Mucosa of rectum (tissue), 2 donors: ENCODE data around the gene LAMC3.

Source experiments
- H3K27ac ChIP-seq, 2 donors: one replicate each; pipeline ENCODE4 v1.7.0; 2013; ENCODE audit warnings: inconsistent platforms in 2 of 2, low read depth in 2 of 2, low read length in 2 of 2
- H3K27me3 ChIP-seq, 2 donors: one replicate each; pipeline ENCODE4 v1.7.0; 2013; ENCODE audit warnings: low read length in 2 of 2; ENCODE audit not compliant: control insufficient read depth in 2 of 2, insufficient read depth in 2 of 2
- H3K36me3 ChIP-seq, 2 donors: one replicate each; pipeline ENCODE4 v1.7.0; 2013; ENCODE audit warnings: low read length in 2 of 2; ENCODE audit not compliant: control insufficient read depth in 2 of 2, insufficient read depth in 2 of 2
- H3K4me1 ChIP-seq, 2 donors: one replicate each; pipeline ENCODE4 v1.7.0; 2013; ENCODE audit warnings: low read length in 2 of 2, mild to moderate bottlenecking in 1 of 2; ENCODE audit not compliant: control insufficient read depth in 2 of 2, insufficient read depth in 2 of 2
- H3K4me3 ChIP-seq, 2 donors: one replicate each; pipeline ENCODE4 v1.7.0; 2013; ENCODE audit warnings: low read length in 2 of 2
- H3K9ac ChIP-seq, 2 donors: one replicate each; pipeline ENCODE4 v1.7.0; 2013; ENCODE audit warnings: low read length in 2 of 2, low read depth in 1 of 2, mild to moderate bottlenecking in 1 of 2
- H3K9me3 ChIP-seq, 2 donors: one replicate each; pipeline ENCODE4 v1.7.0; 2013; ENCODE audit warnings: low read length in 2 of 2; ENCODE audit not compliant: control insufficient read depth in 2 of 2
- donor health status: healthy.
- donor health status: Normal muscosa, but diverticular disease.

LAMC3 gene

GRCh38 chr9:131090025-131090787 lies 81.2 kb downstream of the LAMC3 start:
- H3K27ac ChIP-seq = no peak overlapping the region
- H3K4me3 ChIP-seq = no peak overlapping the region
- no peak overlapping the region for H3K9ac ChIP-seq
- H3K9me3 ChIP-seq = no peaks in the 10 kb centered on the region
- H3K27me3 ChIP-seq = peaks cover 5 to 11% of the 10 kb centered on the region in 2 donors
- H3K4me1 ChIP-seq = no peaks in the 10 kb centered on the region
- H3K36me3 ChIP-seq = no peaks in the 10 kb centered on the region

- Histone ChIP-seq H3K9ac (no peak overlapping the region), H3K27me3 (peaks cover 11 to 17% of the 10 kb centered on the region in 2 donors), H3K27ac (no peak overlapping the region), H3K4me3 (no peak overlapping the region), H3K36me3 (no peaks in the 10 kb centered on the region), H3K4me1 (no peaks in the 10 kb centered on the region), H3K9me3 (no peaks in the 10 kb centered on the region)
These were observed 82.5 kb downstream of the LAMC3 start for GRCh38 chr9:131091352-131091992.

GRCh38 chr9:131092030-131092429 lies 83.1 kb downstream of the LAMC3 start:
- Histone ChIP-seq H3K36me3 (no peaks in the 10 kb centered on the region), H3K9ac (no peak overlapping the region), H3K27ac (no peak overlapping the region), H3K9me3 (no peaks in the 10 kb centered on the region), H3K4me3 (no peak overlapping the region), H3K27me3 (peaks cover 11 to 18% of the 10 kb centered on the region in 2 donors), H3K4me1 (peaks cover 0 to 2% of the 10 kb centered on the region in 2 donors)

- Histone ChIP-seq H3K9me3 (no peaks in the 10 kb centered on the region), H3K4me3 (no peak overlapping the region), H3K36me3 (no peaks in the 10 kb centered on the region), H3K27me3 (peaks cover 11 to 24% of the 10 kb centered on the region in 2 donors), H3K9ac (no peak overlapping the region), H3K27ac (no peak overlapping the region), H3K4me1 (peaks cover 0 to 2% of the 10 kb centered on the region in 2 donors)
These were observed 83.8 kb downstream of the LAMC3 start for GRCh38 chr9:131092548-131093440.

GRCh38 chr9:131094015-131094414 lies 85.0 kb downstream of the LAMC3 start:
- Histone ChIP-seq H3K9me3 (no peaks in the 10 kb centered on the region), H3K36me3 (no peaks in the 10 kb centered on the region), H3K4me1 (peaks cover 0 to 2% of the 10 kb centered on the region in 2 donors), H3K27ac (no peak overlapping the region), H3K4me3 (no peak overlapping the region), H3K27me3 (peaks cover 11 to 27% of the 10 kb centered on the region in 2 donors), H3K9ac (no peak overlapping the region)

GRCh38 chr9:131094622-131095021 lies 85.6 kb downstream of the LAMC3 start:
- Histone ChIP-seq H3K4me3 (no peak overlapping the region), H3K4me1 (peaks cover 0 to 2% of the 10 kb centered on the region in 2 donors), H3K9me3 (no peaks in the 10 kb centered on the region), H3K27me3 (peaks cover 11 to 27% of the 10 kb centered on the region in 2 donors), H3K27ac (no peak overlapping the region), H3K36me3 (no peaks in the 10 kb centered on the region), H3K9ac (no peak overlapping the region)

GRCh38 chr9:131095666-131096268 lies 86.8 kb downstream of the LAMC3 start:
- H3K4me1 ChIP-seq = peaks cover 0 to 2% of the 10 kb centered on the region in 2 donors
- no peak overlapping the region for H3K27ac ChIP-seq
- H3K9ac ChIP-seq = no peak overlapping the region
- peaks cover 11 to 27% of the 10 kb centered on the region in 2 donors for H3K27me3 ChIP-seq
- H3K4me3 ChIP-seq = peak overlapping the region in 1 of 2 donors; percentile 15
- H3K9me3 ChIP-seq = no peaks in the 10 kb centered on the region
- no peaks in the 10 kb centered on the region for H3K36me3 ChIP-seq

GRCh38 chr9:131096269-131097125 lies 87.5 kb downstream of the LAMC3 start, which contains the start of gene AIF1L:
Gene AIF1L, plus strand, starts transcription at chr9:131096531. Its CDS starts 99 bp downstream, at chr9:131096630.
- Histone ChIP-seq H3K4me3 (peak within 1 kb of the TSS; percentile 47 to 56), H3K27me3 (peaks cover 11 to 27% of the 10 kb centered on the region in 2 donors), H3K27ac (no peak within 1 kb of the TSS), H3K36me3 (no peaks in the 10 kb centered on the region), H3K4me1 (peaks cover 0 to 2% of the 10 kb centered on the region in 2 donors), H3K9me3 (no peaks in the 10 kb centered on the region), H3K9ac (no peak within 1 kb of the TSS)
